DMS53 (cell line): Measurements from ENCODE around the gene TPPP.
"Not testable (repeated sequence)": the region's sequence is repeated elsewhere in the genome, so short reads cannot be mapped to it uniquely, and the experiment has no call there.

Experiments
- DNase-seq: peaks from one replicate; lab custom pipeline; 2025; lab: John Stamatoyannopoulos, UW

Gene TPPP

DNA sequence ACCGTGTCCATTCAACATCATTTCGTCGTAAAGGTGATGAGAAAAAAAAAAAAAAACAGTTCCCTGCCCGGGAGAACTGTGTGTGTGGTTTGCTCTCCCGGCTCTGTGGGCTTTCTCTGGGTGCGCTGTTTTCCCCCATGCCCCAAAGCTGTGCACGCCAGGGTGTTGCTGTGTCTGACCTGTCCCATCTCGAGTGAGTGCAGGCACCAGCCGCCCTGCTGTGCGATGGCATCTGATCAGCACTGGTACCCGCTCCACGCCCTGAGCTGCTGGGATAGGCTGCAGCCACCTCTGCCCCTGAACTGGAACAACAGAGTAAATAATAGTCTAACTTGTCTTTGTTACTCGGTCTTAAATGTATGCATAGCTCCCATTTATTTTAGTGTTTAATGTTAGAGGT lies 47.7 kb downstream of the TPPP start:
- DNase-seq = no peak

DNA sequence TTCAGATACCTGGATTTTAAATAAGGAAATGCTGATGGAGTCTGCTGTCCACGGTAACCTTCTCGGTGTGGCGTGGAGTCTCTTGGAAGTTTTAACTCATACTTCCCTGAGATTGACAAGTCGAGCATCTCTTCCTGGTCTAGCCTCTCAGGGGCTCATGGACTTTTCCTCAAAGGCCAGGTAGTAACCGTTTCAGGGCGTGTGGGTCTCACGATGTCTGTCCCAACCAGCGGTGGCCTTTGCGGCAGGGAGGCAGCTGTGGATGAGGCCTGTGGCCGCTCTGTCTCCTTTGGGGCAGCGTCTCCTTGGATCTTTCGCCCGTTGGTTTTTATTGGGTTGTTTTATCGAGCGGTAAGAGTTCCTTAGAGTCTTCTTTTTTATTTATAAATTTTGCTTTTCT lies 48.2 kb downstream of the TPPP start:
- DNase-seq = no peak

DNA sequence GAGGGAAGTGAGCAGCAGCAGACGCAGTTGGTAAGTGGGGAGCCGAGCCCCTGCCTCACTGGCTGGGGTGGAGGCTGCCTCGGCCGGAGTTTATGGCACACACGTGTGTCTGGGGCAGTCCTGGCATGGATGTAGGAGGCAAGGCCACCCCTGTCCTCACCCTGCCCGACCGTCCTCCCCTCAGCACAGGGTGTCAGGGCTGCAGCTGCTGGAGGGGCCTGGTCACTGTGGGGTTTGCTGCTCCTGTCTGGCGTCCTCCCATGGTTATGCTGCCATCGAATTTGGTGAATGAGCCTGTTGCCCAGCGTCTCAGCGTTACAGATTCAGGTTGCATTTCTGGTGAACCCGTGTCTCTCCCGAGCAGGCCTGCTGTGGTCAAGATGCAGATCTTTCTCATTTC lies 48.6 kb downstream of the TPPP start:
- no peak for DNase-seq

DNA sequence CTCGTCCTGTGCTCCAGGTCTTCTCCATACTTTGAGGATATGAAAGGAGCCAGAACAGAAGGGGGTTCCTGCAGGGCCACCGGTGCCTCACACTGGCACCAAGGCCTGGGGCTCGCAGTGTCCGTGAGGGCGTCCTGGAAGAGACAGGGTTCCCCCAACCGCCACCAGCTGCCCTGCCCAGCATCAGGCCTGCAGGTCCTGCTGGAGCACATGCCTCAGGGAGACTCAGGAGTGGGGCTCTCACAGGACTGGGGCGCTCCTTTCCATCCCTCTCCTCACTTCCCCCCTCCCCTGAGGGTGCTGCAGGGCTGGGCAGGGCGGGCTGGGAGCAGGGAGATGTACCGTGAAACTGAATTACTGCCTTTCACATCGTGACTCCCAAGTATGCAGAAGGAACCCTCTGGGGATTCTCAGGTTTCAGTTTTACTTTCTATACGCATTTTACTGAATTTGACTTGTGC lies 49.3 kb downstream of the TPPP start:
- DNase-seq = no peak

GRCh38 chr5:643351-643801 lies 49.8 kb downstream of the TPPP start:
- DNase-seq = no peak

GRCh38 chr5:642481-642880 lies 50.7 kb downstream of the TPPP start:
- DNase-seq = no peak

- DNase-seq = no peak
Observed at GRCh38 chr5:641331-641765, 51.8 kb downstream of the TPPP start.

DNA sequence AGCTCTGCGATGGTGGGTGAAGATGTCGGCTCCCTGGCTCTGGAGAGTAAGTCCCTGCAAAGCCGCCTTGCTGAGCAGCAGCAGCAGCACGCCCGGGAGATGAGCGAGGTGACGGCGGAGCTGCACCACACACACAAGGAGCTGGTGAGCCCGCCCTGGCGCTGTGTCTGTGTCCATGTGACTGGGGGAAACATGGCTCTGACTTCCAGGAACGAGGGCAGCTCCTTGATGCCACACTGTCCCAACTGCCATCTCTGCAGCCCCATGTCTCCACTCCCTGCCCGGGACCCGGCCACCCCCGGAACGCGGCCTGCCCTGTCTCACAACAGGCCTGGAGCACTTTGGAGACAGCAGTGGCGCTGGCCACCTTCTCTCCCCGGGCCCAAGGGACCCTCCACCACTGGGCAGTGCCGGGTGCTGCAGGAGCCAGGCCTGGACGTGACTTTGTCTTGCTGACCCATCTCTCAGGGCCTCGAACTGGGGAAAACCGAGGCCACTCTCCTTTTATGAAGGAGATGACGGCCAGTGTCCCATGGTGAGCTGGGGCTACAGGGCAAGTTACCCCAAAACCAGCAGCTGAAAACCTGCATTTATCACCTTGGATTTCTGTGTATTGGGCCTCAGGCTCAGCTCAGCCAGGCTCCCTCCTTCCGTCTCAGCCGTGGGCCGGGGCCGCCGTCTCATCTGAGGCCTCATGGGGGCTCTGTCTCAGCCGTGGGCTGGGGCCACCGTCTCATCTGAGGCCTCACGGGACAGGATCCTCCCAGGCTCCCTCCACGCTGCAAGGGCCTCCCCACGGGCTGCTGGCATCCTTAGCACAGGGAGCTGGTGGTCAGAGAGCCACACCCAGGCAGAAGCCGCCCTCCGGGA lies 52.5 kb downstream of the TPPP start:
- no peak for DNase-seq

GRCh38 chr5:639584-640213 lies 53.5 kb downstream of the TPPP start:
- DNase-seq = no peak

DNA sequence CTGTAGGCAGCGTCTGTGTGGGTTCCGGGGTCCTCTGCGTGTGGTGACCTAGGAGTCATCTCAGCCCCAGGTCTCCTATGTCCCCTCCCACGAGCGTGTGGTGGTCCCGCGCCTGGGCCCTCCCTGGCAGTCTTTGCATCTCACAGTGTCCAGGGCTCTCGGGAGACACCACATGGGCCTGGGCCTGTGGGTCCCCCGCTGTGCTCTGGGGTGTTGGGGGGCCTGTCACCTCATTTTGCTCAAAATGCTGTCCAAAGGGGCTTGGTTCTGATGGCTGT lies 54.0 kb downstream of the TPPP start:
- DNase-seq = no peak

DNA sequence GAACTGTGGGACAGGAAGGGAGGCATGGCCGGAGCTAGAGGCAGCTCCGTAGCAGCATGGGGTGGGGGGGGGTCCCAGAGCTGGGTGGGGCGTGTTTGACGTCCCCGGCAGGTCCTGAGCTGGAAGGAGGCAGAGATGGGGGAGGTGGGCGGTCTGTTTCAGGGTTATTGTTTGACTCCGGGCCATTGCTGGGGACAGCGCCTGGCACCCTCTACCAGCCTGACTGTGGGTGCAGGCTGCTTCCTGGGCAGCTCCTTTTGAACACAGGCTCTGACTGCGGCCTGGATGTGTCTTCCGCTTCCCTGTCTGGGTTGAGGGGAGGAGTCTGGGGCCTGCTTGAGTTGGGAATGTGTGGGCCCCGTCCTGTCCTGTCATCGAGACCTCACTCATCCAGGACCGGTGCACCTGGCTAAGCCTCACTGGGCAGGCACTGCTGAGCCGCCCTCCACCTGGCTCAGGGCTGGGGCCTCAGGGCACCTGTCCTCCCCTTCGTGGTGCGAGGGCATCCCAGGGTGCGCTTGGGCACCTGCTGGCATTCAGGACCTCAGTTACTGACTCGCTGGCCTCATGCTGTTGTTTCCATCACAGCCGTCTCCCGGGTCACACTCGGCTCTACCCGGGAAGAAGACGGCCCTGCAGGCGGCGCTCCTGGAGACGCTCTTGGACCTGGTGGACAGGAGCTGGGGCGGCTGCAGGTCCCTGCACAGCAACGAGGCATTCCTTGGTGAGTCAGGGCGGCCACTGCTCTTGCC lies 54.5 kb downstream of the TPPP start:
- DNase-seq = no peak

- DNase-seq = no peak
Observed at GRCh38 chr5:637581-638450, 55.3 kb downstream of the TPPP start.

GRCh38 chr5:636951-637350 lies 56.2 kb downstream of the TPPP start:
- DNase-seq = no peak

- no peak for DNase-seq
Observed at GRCh38 chr5:635306-636055, 57.7 kb downstream of the TPPP start.

DNA sequence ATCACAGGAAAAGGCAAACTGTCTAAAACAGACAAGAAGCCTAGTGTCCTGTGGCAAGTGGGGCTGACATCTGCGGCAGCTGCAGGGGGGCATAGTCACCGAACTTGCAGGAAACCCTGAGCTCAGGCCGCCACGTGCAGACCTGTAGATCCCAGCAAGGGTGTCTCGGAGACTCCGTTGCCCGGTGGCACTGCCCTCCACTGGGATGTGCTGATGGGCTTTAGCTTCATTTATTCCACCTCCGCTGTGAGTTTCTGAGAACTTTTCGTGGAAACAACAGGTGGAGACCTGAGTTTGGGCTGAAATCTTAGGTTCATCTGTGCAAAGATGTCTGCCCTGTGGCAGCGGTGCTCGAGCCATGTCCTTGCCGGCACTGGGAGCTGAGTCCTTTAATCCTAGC lies 59.0 kb downstream of the TPPP start:
- DNase-seq = no peak

GRCh38 chr5:633501-633955 lies 59.6 kb downstream of the TPPP start:
- peak; percentile 52 for DNase-seq

DNA sequence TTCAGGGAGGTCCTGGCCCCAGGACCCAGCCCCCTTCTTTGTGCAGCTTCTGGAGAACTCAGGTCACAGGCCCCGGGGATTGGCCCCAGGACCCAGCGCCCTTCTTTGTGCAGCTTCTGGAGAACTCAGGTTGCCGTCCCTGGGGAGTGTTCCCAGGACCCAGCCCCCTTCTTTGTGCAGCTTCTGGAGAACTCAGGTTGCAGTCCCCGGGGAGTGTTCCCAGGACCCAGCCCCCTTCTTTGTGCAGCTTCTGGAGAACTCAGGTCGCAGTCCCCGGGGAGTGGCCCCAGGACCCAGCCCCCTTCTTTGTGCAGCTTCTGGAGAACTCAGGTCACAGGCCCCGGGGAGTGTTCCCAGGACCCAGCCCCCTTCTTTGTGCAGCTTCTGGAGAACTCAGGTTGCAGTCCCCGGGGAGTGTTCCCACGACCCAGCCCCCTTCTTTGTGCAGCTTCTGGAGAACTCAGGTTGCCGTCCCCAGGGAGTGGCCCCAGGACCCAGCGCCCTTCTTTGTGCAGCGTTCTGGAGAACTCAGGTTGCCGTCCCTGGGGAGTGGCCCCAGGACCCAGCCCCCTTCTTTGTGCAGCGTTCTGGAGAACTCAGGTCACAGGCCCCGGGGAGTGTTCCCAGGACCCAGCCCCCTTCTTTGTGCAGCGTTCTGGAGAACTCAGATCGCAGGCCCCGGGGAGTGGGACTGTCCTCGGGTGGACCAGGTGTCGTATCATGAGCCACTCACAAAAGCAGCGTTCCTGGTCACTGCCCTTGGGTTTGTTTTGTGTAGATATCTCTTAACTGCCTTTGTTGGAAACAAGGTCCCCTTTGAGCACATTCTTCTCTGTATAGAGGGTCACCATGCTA lies 64.6 kb downstream of the TPPP start:
- not testable (repeated sequence) for DNase-seq

GRCh38 chr5:627840-628239 lies 65.3 kb downstream of the TPPP start:
- no peak for DNase-seq

DNA sequence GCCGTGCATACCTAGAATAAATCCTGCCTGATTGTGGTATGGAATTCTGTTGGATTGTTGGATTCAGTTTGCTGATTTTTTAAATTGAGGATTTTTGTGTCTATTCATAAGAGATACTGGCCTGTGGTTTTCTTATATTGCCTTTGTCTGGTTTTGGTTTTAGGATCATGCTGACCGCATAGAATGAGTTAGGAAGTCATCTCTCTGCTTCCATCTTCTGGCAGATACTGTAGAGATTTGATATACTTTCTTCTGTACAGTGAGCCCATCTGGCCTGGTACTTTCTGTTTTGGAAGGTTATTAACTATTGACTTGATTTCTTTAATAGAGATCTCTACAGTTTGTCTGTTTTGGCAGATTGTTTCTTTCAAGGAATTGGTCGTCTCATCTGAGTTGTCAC lies 66.3 kb downstream of the TPPP start:
- DNase-seq = no peak

- no peak for DNase-seq
Observed at GRCh38 chr5:625516-625915, 67.6 kb downstream of the TPPP start.
